ENCODE results near the gene EMB. TPM values are rescaled to one million over a fixed set of nuclear protein-coding genes. Genes with fewer than 3 reads are reported as not detected.

EMB gene
- total and polyA plus RNA-seq, 2 experiments from 2014 or later, result 24.6 to 40.0 TPM

- no peaks in the 10 kb centered on the region for H3F3A ChIP-seq (replicated peaks; ENCODE audit: low read depth)
- Mint-ChIP-seq H3K9me3 (peaks cover 6% of the 10 kb centered on the region), H3K4me1 (peaks cover 21% of the 10 kb centered on the region), H3K27ac (no peak overlapping the region), H3K4me3 (no peak overlapping the region), H3K36me3 (ENCODE audit: low read depth) (peaks cover 9% of the 10 kb centered on the region; the same call in 2 of the 3 replicates), H3K27me3 (ENCODE audit: insufficient read depth, low read depth, poor library complexity) (no peaks in the 10 kb centered on the region)
- H3K4me2 ChIP-seq, result no peak overlapping the region
- H3K79me2 ChIP-seq (replicated peaks; ENCODE audit: insufficient read depth), result peaks cover 28% of the 10 kb centered on the region
- H2AFZ ChIP-seq, result no peak overlapping the region
- TF ChIP-seq EZH2 (IDR thresholded peaks at IDR 0.05; ENCODE audit: low read depth, unreplicated experiment) (no peak), EZH2phosphoT487 (IDR thresholded peaks at IDR 0.05; ENCODE audit: unreplicated experiment) (no peak), JUNB (IDR thresholded peaks at IDR 0.05; ENCODE audit: unreplicated experiment) (no peak), ZNF331 (CRISPR knock-in tag; IDR thresholded peaks at IDR 0.05; ENCODE audit: low read depth) (no peak), NANOG (IDR thresholded peaks at IDR 0.05; ENCODE audit: borderline replicate concordance) (no peak), ZNF462 (CRISPR knock-in tag; IDR thresholded peaks at IDR 0.05) (no peak), CTCF (conservative IDR thresholded peaks at IDR 0.05; ENCODE audit: low read depth in 2 of 2) (no peak), ZNF114 (CRISPR knock-in tag; IDR thresholded peaks at IDR 0.05) (no peak), STAT1 (IDR thresholded peaks at IDR 0.05; ENCODE audit: unreplicated experiment) (no peak), CREB1 (CRISPR knock-in tag; IDR thresholded peaks at IDR 0.05; ENCODE audit: low read depth) (no peak), POLR2AphosphoS5 (IDR thresholded peaks at IDR 0.05; ENCODE audit: low read depth) (no peak)
- TF ChIP-seq, protein P1, sequence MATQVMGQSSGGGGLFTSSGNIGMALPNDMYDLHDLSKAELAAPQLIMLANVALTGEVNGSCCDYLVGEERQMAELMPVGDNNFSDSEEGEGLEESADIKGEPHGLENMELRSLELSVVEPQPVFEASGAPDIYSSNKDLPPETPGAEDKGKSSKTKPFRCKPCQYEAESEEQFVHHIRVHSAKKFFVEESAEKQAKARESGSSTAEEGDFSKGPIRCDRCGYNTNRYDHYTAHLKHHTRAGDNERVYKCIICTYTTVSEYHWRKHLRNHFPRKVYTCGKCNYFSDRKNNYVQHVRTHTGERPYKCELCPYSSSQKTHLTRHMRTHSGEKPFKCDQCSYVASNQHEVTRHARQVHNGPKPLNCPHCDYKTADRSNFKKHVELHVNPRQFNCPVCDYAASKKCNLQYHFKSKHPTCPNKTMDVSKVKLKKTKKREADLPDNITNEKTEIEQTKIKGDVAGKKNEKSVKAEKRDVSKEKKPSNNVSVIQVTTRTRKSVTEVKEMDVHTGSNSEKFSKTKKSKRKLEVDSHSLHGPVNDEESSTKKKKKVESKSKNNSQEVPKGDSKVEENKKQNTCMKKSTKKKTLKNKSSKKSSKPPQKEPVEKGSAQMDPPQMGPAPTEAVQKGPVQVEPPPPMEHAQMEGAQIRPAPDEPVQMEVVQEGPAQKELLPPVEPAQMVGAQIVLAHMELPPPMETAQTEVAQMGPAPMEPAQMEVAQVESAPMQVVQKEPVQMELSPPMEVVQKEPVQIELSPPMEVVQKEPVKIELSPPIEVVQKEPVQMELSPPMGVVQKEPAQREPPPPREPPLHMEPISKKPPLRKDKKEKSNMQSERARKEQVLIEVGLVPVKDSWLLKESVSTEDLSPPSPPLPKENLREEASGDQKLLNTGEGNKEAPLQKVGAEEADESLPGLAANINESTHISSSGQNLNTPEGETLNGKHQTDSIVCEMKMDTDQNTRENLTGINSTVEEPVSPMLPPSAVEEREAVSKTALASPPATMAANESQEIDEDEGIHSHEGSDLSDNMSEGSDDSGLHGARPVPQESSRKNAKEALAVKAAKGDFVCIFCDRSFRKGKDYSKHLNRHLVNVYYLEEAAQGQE (IDR thresholded peaks at IDR 0.05; ENCODE audit: unreplicated experiment), result no peak
- TF ChIP-seq, protein P2, sequence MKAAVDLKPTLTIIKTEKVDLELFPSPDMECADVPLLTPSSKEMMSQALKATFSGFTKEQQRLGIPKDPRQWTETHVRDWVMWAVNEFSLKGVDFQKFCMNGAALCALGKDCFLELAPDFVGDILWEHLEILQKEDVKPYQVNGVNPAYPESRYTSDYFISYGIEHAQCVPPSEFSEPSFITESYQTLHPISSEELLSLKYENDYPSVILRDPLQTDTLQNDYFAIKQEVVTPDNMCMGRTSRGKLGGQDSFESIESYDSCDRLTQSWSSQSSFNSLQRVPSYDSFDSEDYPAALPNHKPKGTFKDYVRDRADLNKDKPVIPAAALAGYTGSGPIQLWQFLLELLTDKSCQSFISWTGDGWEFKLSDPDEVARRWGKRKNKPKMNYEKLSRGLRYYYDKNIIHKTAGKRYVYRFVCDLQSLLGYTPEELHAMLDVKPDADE (IDR thresholded peaks at IDR 0.05), result no peak
- H4K20me1 ChIP-seq (replicated peaks; ENCODE audit: insufficient read depth), result no peaks in the 10 kb centered on the region
- no peak for DNase-seq (ENCODE audit: low spot score)
- no peaks in the 10 kb centered on the region for H3K27me3 ChIP-seq (ENCODE audit: insufficient read depth)
- H3K4me3 ChIP-seq, result no peak overlapping the region
- no peaks in the 10 kb centered on the region for H3K36me3 ChIP-seq (ENCODE audit: insufficient read depth)
- no peaks in the 10 kb centered on the region for H3K9me2 ChIP-seq (ENCODE audit: insufficient read depth)
- H3K27ac ChIP-seq (ENCODE audit: low read depth), result no peak overlapping the region
- no peak for ATAC-seq
- H3K4me1 ChIP-seq (ENCODE audit: insufficient read depth), result peaks cover 25% of the 10 kb centered on the region
Observed at GRCh38 chr5:50415912-50416311, 25.2 kb downstream of the EMB start.
